Immature natural killer cell (primary cell): ENCODE data around the gene TEX9. TPM values are rescaled to one million over a fixed set of nuclear protein-coding genes. Genes with fewer than 3 reads are reported as not detected.
A peak's percentile ranks its signal among the peaks of the same experiment; 100 is the strongest.
"Not testable (repeated sequence)": the region's sequence is repeated elsewhere in the genome, so short reads cannot be mapped to it uniquely, and the experiment has no call there.

Source experiments
- DNase-seq, 3 donors: peaks; one replicate each; pipeline ENCODE4 v3.0.0; 2022; ENCODE audit warnings: mixed read lengths in 1 of 3
- H3K27ac Mint-ChIP-seq, 6 donors: one replicate each; pipeline ENCODE4 v1.8.0; 2020; ENCODE audit warnings: mixed read lengths in 6 of 6, mild to moderate bottlenecking in 5 of 6, inconsistent platforms in 4 of 6, moderate library complexity in 3 of 6
- H3K27me3 Mint-ChIP-seq, 3 donors: one replicate each; pipeline ENCODE4 v1.8.0; 2020 to 2021; ENCODE audit warnings: low read depth in 3 of 3, mild to moderate bottlenecking in 3 of 3, mixed read lengths in 3 of 3, moderate library complexity in 3 of 3, inconsistent platforms in 1 of 3
- H3K36me3 Mint-ChIP-seq, 3 donors: one replicate each; pipeline ENCODE4 v1.8.0; 2020; ENCODE audit warnings: mixed read lengths in 3 of 3, inconsistent platforms in 2 of 3, mild to moderate bottlenecking in 2 of 3
- H3K4me1 Mint-ChIP-seq, 2 donors: one replicate each; pipeline ENCODE4 v1.8.0; 2020; ENCODE audit warnings: inconsistent platforms in 2 of 2, mild to moderate bottlenecking in 2 of 2, mixed read lengths in 2 of 2, moderate library complexity in 1 of 2
- H3K4me3 Mint-ChIP-seq, 5 donors: one replicate each; pipeline ENCODE4 v1.8.0; 2020; ENCODE audit warnings: mild to moderate bottlenecking in 5 of 5, mixed read lengths in 5 of 5, inconsistent platforms in 3 of 5, moderate library complexity in 3 of 5
- H3K9me3 Mint-ChIP-seq, 6 donors: one replicate each; pipeline ENCODE4 v1.8.0; 2020; ENCODE audit warnings: mild to moderate bottlenecking in 6 of 6, mixed read lengths in 6 of 6, inconsistent platforms in 4 of 6, moderate library complexity in 3 of 6
- polyA plus RNA-seq, 3 donors: library from polyadenylated mRNA; unstranded; fragments of 300-500 nt; fragmentation: Illumina TruSeq; gene quantifications; one replicate each; pipeline ENCODE4 v1.2.3, GENCODE V29; 2021

The TEX9 gene
- polyA plus RNA-seq, 3 donors from 2014 or later: 0.53 TPM; not detected in 2

- no peaks in the 10 kb centered on the region for H3K36me3 Mint-ChIP-seq
- H3K27ac Mint-ChIP-seq: no peak overlapping the region
- no peaks in the 10 kb centered on the region for H3K4me1 Mint-ChIP-seq
- no peak overlapping the region for H3K4me3 Mint-ChIP-seq
- DNase-seq: no peak
- H3K9me3 Mint-ChIP-seq: peaks cover 0 to 5% (median 0%) of the 10 kb centered on the region in 6 donors
- H3K27me3 Mint-ChIP-seq: peaks cover under 1 to 4% (median 2%) of the 10 kb centered on the region in 3 donors
Measured at GRCh38 chr15:56346414-56346813, 18.8 kb upstream of the TEX9 start.

- Mint-ChIP-seq H3K36me3 (no peaks in the 10 kb centered on the region), H3K4me1 (no peaks in the 10 kb centered on the region), H3K27ac (no peak overlapping the region), H3K4me3 (no peak overlapping the region), H3K9me3 (peaks cover 0 to 2% (median 0%) of the 10 kb centered on the region in 6 donors), H3K27me3 (peaks cover 0 to 2% (median 0%) of the 10 kb centered on the region in 3 donors)
- no peak for DNase-seq
Measured at GRCh38 chr15:56349554-56349953, 15.7 kb upstream of the TEX9 start.

GRCh38 chr15:56351353-56351752 lies 13.9 kb upstream of the TEX9 start:
- Mint-ChIP-seq H3K4me3 (no peak overlapping the region), H3K4me1 (no peaks in the 10 kb centered on the region), H3K27ac (no peak overlapping the region), H3K36me3 (no peaks in the 10 kb centered on the region), H3K9me3 (no peaks in the 10 kb centered on the region), H3K27me3 (peaks cover 0 to 2% (median 0%) of the 10 kb centered on the region in 3 donors)
- DNase-seq: no peak

GRCh38 chr15:56351957-56352506 lies 13.2 kb upstream of the TEX9 start:
- Mint-ChIP-seq H3K4me1 (no peaks in the 10 kb centered on the region), H3K36me3 (no peaks in the 10 kb centered on the region), H3K27ac (no peak overlapping the region), H3K27me3 (peaks cover 0 to 2% (median 0%) of the 10 kb centered on the region in 3 donors), H3K9me3 (no peaks in the 10 kb centered on the region), H3K4me3 (no peak overlapping the region)
- DNase-seq: no peak

GRCh38 chr15:56353119-56353518 lies 12.1 kb upstream of the TEX9 start:
- no peaks in the 10 kb centered on the region for H3K36me3 Mint-ChIP-seq
- no peak overlapping the region for H3K27ac Mint-ChIP-seq
- H3K4me1 Mint-ChIP-seq: no peaks in the 10 kb centered on the region
- H3K9me3 Mint-ChIP-seq: peaks cover 0 to 1% (median 0%) of the 10 kb centered on the region in 6 donors
- no peak overlapping the region for H3K4me3 Mint-ChIP-seq
- no peaks in the 10 kb centered on the region for H3K27me3 Mint-ChIP-seq
- DNase-seq: no peak

GRCh38 chr15:56353740-56354139 lies 11.5 kb upstream of the TEX9 start:
- H3K4me3 Mint-ChIP-seq: no peak overlapping the region
- no peak overlapping the region for H3K27ac Mint-ChIP-seq
- DNase-seq: no peak
- H3K9me3 Mint-ChIP-seq: peaks cover 0 to 2% (median 0%) of the 10 kb centered on the region in 6 donors
- H3K4me1 Mint-ChIP-seq: no peaks in the 10 kb centered on the region
- H3K27me3 Mint-ChIP-seq: peaks cover 0 to under 1% (median 0%) of the 10 kb centered on the region in 3 donors
- H3K36me3 Mint-ChIP-seq: no peaks in the 10 kb centered on the region

- H3K4me3 Mint-ChIP-seq: no peak overlapping the region
- H3K36me3 Mint-ChIP-seq: no peaks in the 10 kb centered on the region
- DNase-seq: no peak
- no peaks in the 10 kb centered on the region for H3K4me1 Mint-ChIP-seq
- no peak overlapping the region for H3K27ac Mint-ChIP-seq
- H3K27me3 Mint-ChIP-seq: peaks cover 1 to 5% (median 3%) of the 10 kb centered on the region in 3 donors
- peaks cover 0 to 3% (median 0%) of the 10 kb centered on the region in 6 donors for H3K9me3 Mint-ChIP-seq
Measured at GRCh38 chr15:56356616-56357015, 8.6 kb upstream of the TEX9 start.

GRCh38 chr15:56358604-56359003 lies 6.6 kb upstream of the TEX9 start:
- Mint-ChIP-seq H3K27ac (no peak overlapping the region), H3K9me3 (peaks cover 0 to 7% (median 0%) of the 10 kb centered on the region in 6 donors), H3K4me1 (no peaks in the 10 kb centered on the region), H3K4me3 (no peak overlapping the region), H3K27me3 (peaks cover 4 to 8% (median 8%) of the 10 kb centered on the region in 3 donors), H3K36me3 (peaks cover 0 to 6% (median 0%) of the 10 kb centered on the region in 3 donors)
- DNase-seq: no peak

- no peak overlapping the region for H3K4me3 Mint-ChIP-seq
- no peak for DNase-seq
- H3K27ac Mint-ChIP-seq: no peak overlapping the region
- H3K4me1 Mint-ChIP-seq: peaks cover 18 to 21% of the 10 kb centered on the region in 2 donors
- peaks cover 0 to 6% (median 0%) of the 10 kb centered on the region in 3 donors for H3K36me3 Mint-ChIP-seq
- H3K27me3 Mint-ChIP-seq: peaks cover 6 to 21% (median 14%) of the 10 kb centered on the region in 3 donors
- H3K9me3 Mint-ChIP-seq: peaks cover 0 to 9% (median 0%) of the 10 kb centered on the region in 6 donors
Measured at GRCh38 chr15:56361987-56362386, 3.2 kb upstream of the TEX9 start.

- Mint-ChIP-seq H3K27me3 (peaks cover 4 to 19% (median 10%) of the 10 kb centered on the region in 3 donors), H3K27ac (peak overlapping the region in 1 of 6 donors; percentile 0), H3K36me3 (peaks cover 0 to 6% (median 3%) of the 10 kb centered on the region in 3 donors), H3K4me3 (peak overlapping the region; percentile 76 to 86 (median 84)), H3K9me3 (peaks cover 0 to 6% (median 0%) of the 10 kb centered on the region in 6 donors), H3K4me1 (peaks cover 18 to 21% of the 10 kb centered on the region in 2 donors)
- DNase-seq: no peak
Measured at GRCh38 chr15:56366211-56366610, 985 bp downstream of the TEX9 start.

- no peak overlapping the region for H3K4me3 Mint-ChIP-seq
- no peak for DNase-seq
- H3K27ac Mint-ChIP-seq: no peak overlapping the region
- H3K4me1 Mint-ChIP-seq: peaks cover 18 to 21% of the 10 kb centered on the region in 2 donors
- peaks cover 4 to 19% (median 10%) of the 10 kb centered on the region in 3 donors for H3K27me3 Mint-ChIP-seq
- H3K36me3 Mint-ChIP-seq: peaks cover 0 to 5% (median 4%) of the 10 kb centered on the region in 3 donors
- H3K9me3 Mint-ChIP-seq: peaks cover 0 to 6% (median 0%) of the 10 kb centered on the region in 6 donors
Measured at GRCh38 chr15:56367156-56367555, 1.9 kb downstream of the TEX9 start.

- H3K4me3 Mint-ChIP-seq: no peak overlapping the region
- peaks cover 2 to 16% (median 5%) of the 10 kb centered on the region in 3 donors for H3K27me3 Mint-ChIP-seq
- H3K27ac Mint-ChIP-seq: no peak overlapping the region
- no peak for DNase-seq
- peaks cover 0 to 4% (median 0%) of the 10 kb centered on the region in 3 donors for H3K36me3 Mint-ChIP-seq
- peaks cover 0 to 2% (median 0%) of the 10 kb centered on the region in 6 donors for H3K9me3 Mint-ChIP-seq
- peaks cover 18 to 21% of the 10 kb centered on the region in 2 donors for H3K4me1 Mint-ChIP-seq
Measured at GRCh38 chr15:56369234-56369633, 4.0 kb downstream of the TEX9 start.

- no peak for DNase-seq
- no peak overlapping the region for H3K27ac Mint-ChIP-seq
Measured at GRCh38 chr15:56371495-56372147, 6.4 kb downstream of the TEX9 start.

GRCh38 chr15:56374693-56375092 lies 9.5 kb downstream of the TEX9 start:
- peaks cover 3 to 20% (median 12%) of the 10 kb centered on the region in 6 donors for H3K9me3 Mint-ChIP-seq
- not testable (repeated sequence) for H3K4me3 Mint-ChIP-seq, H3K4me1 Mint-ChIP-seq, DNase-seq, H3K36me3 Mint-ChIP-seq, H3K27me3 Mint-ChIP-seq, H3K27ac Mint-ChIP-seq

More at GRCh38 chr15:56371495-56372147, 6.4 kb downstream of the TEX9 start:
- no peak overlapping the region for H3K4me3 Mint-ChIP-seq
- peaks cover 0 to 2% (median 0%) of the 10 kb centered on the region in 6 donors for H3K9me3 Mint-ChIP-seq
- H3K27me3 Mint-ChIP-seq: peaks cover 0 to 3% (median 1%) of the 10 kb centered on the region in 3 donors
- peaks cover 0 to 4% (median 0%) of the 10 kb centered on the region in 3 donors for H3K36me3 Mint-ChIP-seq
- no peaks in the 10 kb centered on the region for H3K4me1 Mint-ChIP-seq
